ENCODE measurements around the gene CTNND2.

DNA sequence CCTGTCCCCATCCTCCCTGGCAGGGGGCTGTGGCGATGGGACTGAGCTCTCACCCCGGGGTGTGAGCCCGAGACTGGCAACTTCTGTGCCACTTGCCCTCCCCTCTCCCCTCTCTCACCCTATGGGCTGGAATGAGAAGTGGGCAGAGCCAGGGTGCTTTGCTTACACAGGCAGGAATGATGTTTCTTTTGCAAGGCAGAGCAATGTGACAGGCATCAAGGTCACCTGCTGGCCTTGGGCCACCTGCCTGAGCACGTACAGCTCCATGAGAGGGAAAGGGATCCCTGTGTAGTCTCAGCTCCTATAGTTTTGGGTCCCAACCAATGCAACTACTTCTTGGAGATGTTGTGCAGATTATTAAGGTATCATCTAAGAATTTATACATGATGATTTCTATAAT, 890.5 kb downstream of the CTNND2 start:
- no peak for TF ChIP-seq SUZ12 (IDR thresholded peaks at IDR 0.05; ENCODE audit: extremely low read depth, insufficient read depth, insufficient read length)
- no peak for TF ChIP-seq YY1 (IDR thresholded peaks at IDR 0.05; ENCODE audit: insufficient read depth, insufficient read length)
